ENCODE measurements around the gene RPEL1. TPM values are rescaled to one million over a fixed set of nuclear protein-coding genes. Genes with fewer than 3 reads are reported as not detected.

The RPEL1 gene
- total RNA-seq, 2 experiments from 2014 or later = 0.17 TPM; not detected in 1

DNA sequence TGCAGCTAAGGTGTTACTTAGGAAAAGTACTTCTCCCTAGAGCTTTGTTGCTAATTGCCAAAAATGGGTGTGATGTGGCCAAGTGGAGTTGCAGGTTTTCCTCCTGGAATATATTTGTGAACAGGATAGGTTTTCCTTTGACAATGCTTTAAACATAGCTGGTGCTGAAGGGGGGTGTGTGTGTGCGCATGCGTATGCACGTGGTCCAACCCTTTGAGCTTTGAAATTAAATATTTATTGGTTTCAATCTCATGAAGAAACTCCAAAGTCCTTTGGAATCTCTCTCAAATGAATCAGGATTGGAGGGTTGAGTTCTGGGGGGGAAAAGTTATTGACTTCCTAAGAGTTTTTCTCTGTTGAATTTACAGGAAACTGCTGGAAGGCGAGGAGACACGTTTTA lies 42.3 kb downstream of the RPEL1 start:
- DNase-seq = no peak
- H3K4me1 Mint-ChIP-seq (ENCODE audit: low read depth) = no peaks in the 10 kb centered on the region
- H3K27ac Mint-ChIP-seq = no peak overlapping the region
- no peak overlapping the region for H3K4me3 Mint-ChIP-seq
- H3K9me3 Mint-ChIP-seq = no peaks in the 10 kb centered on the region
- intact Hi-C loops (cut with micrococcal nuclease) = no loop called here
- CTCF ChIA-PET = interaction anchor here (0.6 kb wide), 1 partner anchor 49 kb away, joined by 3 read pairs; no protein-coding TSS in a partner anchor
- peaks cover 21% of the 10 kb centered on the region for H3K27me3 Mint-ChIP-seq (ENCODE audit: low read depth)
- no peaks in the 10 kb centered on the region for H3K36me3 Mint-ChIP-seq (ENCODE audit: low read depth)

- no peak for DNase-seq
- Mint-ChIP-seq H3K9me3 (no peaks in the 10 kb centered on the region), H3K27me3 (ENCODE audit: low read depth) (peaks cover 13% of the 10 kb centered on the region), H3K4me3 (no peak overlapping the region), H3K36me3 (ENCODE audit: low read depth) (no peaks in the 10 kb centered on the region), H3K4me1 (ENCODE audit: low read depth) (no peaks in the 10 kb centered on the region), H3K27ac (no peak overlapping the region)
- CTCF ChIA-PET = no interaction called here
- intact Hi-C loops (cut with micrococcal nuclease) = no loop called here
Observed at GRCh38 chr10:103291588-103291987, 45.9 kb downstream of the RPEL1 start.

- H3K4me3 Mint-ChIP-seq = no peak overlapping the region
- intact Hi-C loops (cut with micrococcal nuclease) = no loop called here
- no peaks in the 10 kb centered on the region for H3K9me3 Mint-ChIP-seq
- no peaks in the 10 kb centered on the region for H3K36me3 Mint-ChIP-seq (ENCODE audit: low read depth)
- no peak overlapping the region for H3K27ac Mint-ChIP-seq
- no peaks in the 10 kb centered on the region for H3K27me3 Mint-ChIP-seq (ENCODE audit: low read depth)
- CTCF ChIA-PET = interaction anchor here (0.5 kb wide), 1 partner anchor 261 kb away, joined by 5 read pairs; no protein-coding TSS in a partner anchor
- H3K4me1 Mint-ChIP-seq (ENCODE audit: low read depth) = no peaks in the 10 kb centered on the region
- no peak for DNase-seq
Observed at GRCh38 chr10:103295374-103296015, 49.8 kb downstream of the RPEL1 start.

Other genes starting within 250 kb of the RPEL1 start
- gene NT5C2, start 52.6 kb upstream of the RPEL1 start, total RNA-seq = 10 to 100 TPM; 39.3 to 44.3 TPM
- gene INA, start 31.3 kb downstream of the RPEL1 start, total RNA-seq = under 1 TPM; 0.10 TPM
- gene PCGF6, start 105.3 kb downstream of the RPEL1 start, total RNA-seq = 10 to 100 TPM; 10.6 to 10.7 TPM
- 10 to 100 TPM; 16.3 TPM for gene TAF5, start 122.1 kb downstream of the RPEL1 start, total RNA-seq
- gene ATP5MK, start 150.6 kb downstream of the RPEL1 start, total RNA-seq = 100 to 1,000 TPM; 422 to 423 TPM
- 10 to 100 TPM; 50.1 TPM for gene PDCD11, start 150.7 kb downstream of the RPEL1 start, total RNA-seq
- gene CALHM2, start 206.5 kb downstream of the RPEL1 start, total RNA-seq = 1 to 10 TPM; 8.3 to 9.5 TPM
- not detected for gene CALHM1, start 213.0 kb downstream of the RPEL1 start, total RNA-seq
- not detected for gene CALHM3, start 233.4 kb downstream of the RPEL1 start, total RNA-seq
- gene NEURL1, start 247.8 kb downstream of the RPEL1 start, total RNA-seq = 1 to 10 TPM; 1.3 to 1.6 TPM